CD14-positive monocyte (primary cell): ENCODE results near the gene NAPB. TPM values are rescaled to one million over a fixed set of nuclear protein-coding genes. Genes with fewer than 3 reads are reported as not detected.

ENCODE experiments used
- DNase-seq, 3 donors: peaks; one replicate each; pipeline ENCODE4 v3.0.0-alpha.2; 2011 to 2022
- H2AFZ ChIP-seq: 2 replicates; pipeline ENCODE4 v1.6.0; 2012; ENCODE audit warnings: mild to moderate bottlenecking, low read depth, low read length, inconsistent platforms; ENCODE audit not compliant: insufficient read depth, poor library complexity, severe bottlenecking
- H3K27ac ChIP-seq, 2 donors: 1 replicate in 1 of 2; 2 replicates in 1 of 2; pipeline ENCODE4 v1.5.1; 2012 to 2013; ENCODE audit warnings: low read length in 2 of 2, control low read depth in 1 of 2, inconsistent platforms in 1 of 2, low read depth in 1 of 2, mild to moderate bottlenecking in 1 of 2
- H3K27me3 ChIP-seq, 2 donors: one replicate each; pipeline versions ENCODE4 v1.6.0 to v1.6.1; 2011 to 2013; ENCODE audit warnings: low read length in 2 of 2; ENCODE audit not compliant: control insufficient read depth in 2 of 2, insufficient read depth in 2 of 2
- H3K36me3 ChIP-seq, 2 donors: replicated peaks in 1 of 2; 1 replicate in 1 of 2; 2 replicates in 1 of 2; pipeline versions ENCODE4 v1.5.1 to v1.6.1; 2012 to 2013; ENCODE audit warnings: low read length in 2 of 2, control low read depth in 1 of 2, inconsistent platforms in 1 of 2, mild to moderate bottlenecking in 1 of 2; ENCODE audit not compliant: insufficient read depth in 2 of 2, control insufficient read depth in 1 of 2
- H3K4me1 ChIP-seq, 2 donors: 1 replicate in 1 of 2; 2 replicates in 1 of 2; pipeline versions ENCODE4 v1.5.1 to v1.6.1; 2012 to 2013; ENCODE audit warnings: low read length in 2 of 2, control low read depth in 1 of 2, inconsistent platforms in 1 of 2, mild to moderate bottlenecking in 1 of 2, moderate library complexity in 1 of 2; ENCODE audit not compliant: insufficient read depth in 2 of 2, control insufficient read depth in 1 of 2
- H3K4me2 ChIP-seq: replicated peaks from 2 replicates; pipeline ENCODE3; 2012; ENCODE audit warnings: low read length, moderate library complexity, mild to moderate bottlenecking; ENCODE audit not compliant: poor library complexity, severe bottlenecking; ENCODE audit errors: extremely low read depth
- H3K4me3 ChIP-seq, 3 experiments: fragments of 200-600 bp in 1 of 3; sonication (generic) in 1 of 3; replicated peaks in 1 of 3; 1 replicate in 2 of 3; 2 replicates in 1 of 3; pipeline ENCODE4 v1.5.1; 2011 to 2013; ENCODE audit warnings: low read length in 3 of 3, mild to moderate bottlenecking in 3 of 3, control low read depth in 2 of 3, low read depth in 2 of 3, inconsistent platforms in 1 of 3, moderate library complexity in 1 of 3
- H3K79me2 ChIP-seq: 2 replicates; pipeline ENCODE4 v1.6.0; 2012; ENCODE audit warnings: mild to moderate bottlenecking, control low read depth, inconsistent platforms, low read length, moderate library complexity; ENCODE audit not compliant: insufficient read depth
- H3K9ac ChIP-seq: 2 replicates; pipeline ENCODE4 v1.6.0; 2017; ENCODE audit warnings: low read length, mild to moderate bottlenecking; ENCODE audit not compliant: insufficient read depth, poor library complexity, severe bottlenecking
- H3K9me3 ChIP-seq, 2 donors: replicated peaks in 1 of 2; 1 replicate in 1 of 2; 2 replicates in 1 of 2; pipeline versions ENCODE4 v1.5.1 to v1.6.1; 2012 to 2013; ENCODE audit warnings: low read length in 2 of 2, control low read depth in 1 of 2; ENCODE audit not compliant: control insufficient read depth in 1 of 2, insufficient read depth in 1 of 2
- H4K20me1 ChIP-seq: 2 replicates; pipeline ENCODE4 v1.6.0; 2012; ENCODE audit warnings: mild to moderate bottlenecking, low read length, control low read depth, moderate library complexity; ENCODE audit not compliant: insufficient read depth
- H3K27ac Mint-ChIP-seq, 7 donors: one replicate each; pipeline ENCODE4 v1.8.0; 2020; ENCODE audit warnings: mild to moderate bottlenecking in 7 of 7, mixed read lengths in 7 of 7, moderate library complexity in 6 of 7, inconsistent platforms in 2 of 7
- H3K27me3 Mint-ChIP-seq, 3 donors: one replicate each; pipeline ENCODE4 v1.8.0; 2021 to 2022; ENCODE audit warnings: low read depth in 3 of 3, mild to moderate bottlenecking in 3 of 3, mixed read lengths in 3 of 3, moderate library complexity in 3 of 3, inconsistent platforms in 1 of 3
- H3K36me3 Mint-ChIP-seq, 2 donors: one replicate each; pipeline ENCODE4 v1.8.0; 2020; ENCODE audit warnings: mixed read lengths in 2 of 2, inconsistent platforms in 1 of 2, mild to moderate bottlenecking in 1 of 2
- H3K4me1 Mint-ChIP-seq: one replicate; pipeline ENCODE4 v1.8.0; 2020; ENCODE audit warnings: mild to moderate bottlenecking, mixed read lengths
- H3K4me3 Mint-ChIP-seq, 2 donors: one replicate each; pipeline ENCODE4 v1.8.0; 2020; ENCODE audit warnings: mild to moderate bottlenecking in 2 of 2, mixed read lengths in 2 of 2, moderate library complexity in 1 of 2
- H3K9me3 Mint-ChIP-seq, 7 donors: one replicate each; pipeline ENCODE4 v1.8.0; 2020 to 2022; ENCODE audit warnings: mixed read lengths in 7 of 7, mild to moderate bottlenecking in 6 of 7, moderate library complexity in 6 of 7, inconsistent platforms in 2 of 7
- WGBS: methylation state at CpG from one replicate; pipeline ENCODE4 v1.1.5; 2013; ENCODE audit warnings: missing lambda C conversion rate; ENCODE audit not compliant: insufficient coverage; 5-methylcytosine and 5-hydroxymethylcytosine counted together
- intact Hi-C, 2 donors: fragments of 100-400 bp; cut with micrococcal nuclease; formaldehyde crosslinking; loops; one replicate each; pipeline versions ENCODE4 v1.15.0 to v1.15.1; 2023
- polyA plus RNA-seq, 3 donors: library from polyadenylated mRNA; depleted of rRNA in 1 of 3; unstranded in 2 of 3; stranded (reverse) in 1 of 3; fragments of 300-500 nt in 2 of 3; fragments of >200 nt in 1 of 3; fragmentation: Illumina TruSeq in 2 of 3; gene quantifications; 1 replicate in 2 of 3; 2 replicates in 1 of 3; pipeline ENCODE4 v1.2.3, GENCODE V29; 2012 to 2021
- TF ChIP-seq, protein P1 (sequence below): fragments of 200-600 bp; IDR thresholded peaks from one replicate; pipeline ENCODE4 v1.8.0; 2022; ENCODE audit warnings: antibody characterized with exemption, mild to moderate bottlenecking

Gene NAPB
- polyA plus RNA-seq, 3 donors: 2.4 to 6.3 (median 2.6) TPM

DNA sequence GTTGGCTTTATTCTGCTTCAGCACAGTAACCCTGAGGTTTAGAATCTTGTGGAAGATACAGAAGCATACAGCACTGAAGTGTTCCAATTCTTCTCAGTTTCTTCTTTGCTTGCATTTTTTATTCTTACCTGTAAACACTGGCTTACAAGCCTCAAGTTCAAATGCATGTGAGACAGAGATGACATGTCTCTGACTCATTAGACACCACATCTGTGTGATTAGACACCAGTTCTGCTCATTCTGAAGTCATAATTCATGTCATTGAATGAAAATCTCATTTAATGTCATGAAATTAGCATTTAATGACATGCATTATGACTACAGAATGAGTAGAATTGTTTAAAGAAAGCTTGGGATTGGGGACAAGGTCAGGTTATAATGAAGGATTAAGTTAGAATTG, 53.5 kb downstream of the NAPB start:
- Mint-ChIP-seq H3K36me3 (peaks cover 55 to 68% of the 10 kb centered on the region in 2 donors), H3K4me3 (no peak overlapping the region), H3K4me1 (peaks cover 58% of the 10 kb centered on the region), H3K9me3 (peaks cover 0 to 2% (median 0%) of the 10 kb centered on the region in 7 donors), H3K27me3 (peaks cover 0 to 3% (median 0%) of the 10 kb centered on the region in 3 donors), H3K27ac (peak overlapping the region in 3 of 7 donors; percentile 40 to 55 (median 52))
- Histone ChIP-seq H2AFZ (no peak overlapping the region), H3K4me1 (peaks cover 41 to 56% of the 10 kb centered on the region in 2 donors), H3K4me3 (peak overlapping the region in 1 of 3 experiments; percentile 1), H3K4me2 (peak overlapping the region; percentile 8), H4K20me1 (peaks cover 78% of the 10 kb centered on the region), H3K9ac (no peak overlapping the region), H3K27ac (no peak overlapping the region), H3K27me3 (no peaks in the 10 kb centered on the region), H3K36me3 (peaks cover 41 to 67% of the 10 kb centered on the region in 2 donors), H3K9me3 (no peaks in the 10 kb centered on the region), H3K79me2 (peaks cover 69% of the 10 kb centered on the region)
- intact Hi-C loops: loop anchor here (5.0 to 10.0 kb wide), 2 partner anchors 213 to 235 kb away; no protein-coding TSS in a partner anchor
- DNase-seq: peak in 1 of 3 donors; percentile 34
- TF ChIP-seq, protein P1, sequence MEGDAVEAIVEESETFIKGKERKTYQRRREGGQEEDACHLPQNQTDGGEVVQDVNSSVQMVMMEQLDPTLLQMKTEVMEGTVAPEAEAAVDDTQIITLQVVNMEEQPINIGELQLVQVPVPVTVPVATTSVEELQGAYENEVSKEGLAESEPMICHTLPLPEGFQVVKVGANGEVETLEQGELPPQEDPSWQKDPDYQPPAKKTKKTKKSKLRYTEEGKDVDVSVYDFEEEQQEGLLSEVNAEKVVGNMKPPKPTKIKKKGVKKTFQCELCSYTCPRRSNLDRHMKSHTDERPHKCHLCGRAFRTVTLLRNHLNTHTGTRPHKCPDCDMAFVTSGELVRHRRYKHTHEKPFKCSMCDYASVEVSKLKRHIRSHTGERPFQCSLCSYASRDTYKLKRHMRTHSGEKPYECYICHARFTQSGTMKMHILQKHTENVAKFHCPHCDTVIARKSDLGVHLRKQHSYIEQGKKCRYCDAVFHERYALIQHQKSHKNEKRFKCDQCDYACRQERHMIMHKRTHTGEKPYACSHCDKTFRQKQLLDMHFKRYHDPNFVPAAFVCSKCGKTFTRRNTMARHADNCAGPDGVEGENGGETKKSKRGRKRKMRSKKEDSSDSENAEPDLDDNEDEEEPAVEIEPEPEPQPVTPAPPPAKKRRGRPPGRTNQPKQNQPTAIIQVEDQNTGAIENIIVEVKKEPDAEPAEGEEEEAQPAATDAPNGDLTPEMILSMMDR: no peak

DNA sequence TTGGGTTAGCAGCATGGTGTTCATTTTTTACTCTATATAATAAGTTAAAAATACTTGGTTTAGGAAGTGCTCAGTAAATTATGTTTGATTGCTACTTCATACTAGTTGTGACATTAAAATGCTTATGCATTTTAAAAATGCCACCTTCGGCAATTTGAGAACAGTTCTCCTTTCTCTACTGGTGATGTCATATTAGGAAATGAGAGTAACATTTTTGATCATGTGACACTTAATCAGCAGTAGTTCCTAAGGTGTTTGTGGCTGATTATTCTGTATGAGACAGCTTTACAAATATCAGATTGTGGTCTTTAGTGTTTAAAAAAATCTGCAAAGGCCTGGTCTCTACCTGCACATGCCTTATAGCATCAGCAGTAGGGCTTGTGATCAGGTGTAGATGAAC, 54.9 kb downstream of the NAPB start:
- no peaks in the 10 kb centered on the region for H3K9me3 ChIP-seq
- peaks cover 50% of the 10 kb centered on the region for H3K4me1 Mint-ChIP-seq
- peak overlapping the region; percentile 90 to 96 (median 95) for H3K27ac Mint-ChIP-seq
- peaks cover 0 to 2% (median 0%) of the 10 kb centered on the region in 7 donors for H3K9me3 Mint-ChIP-seq
- peaks cover 37 to 55% of the 10 kb centered on the region in 2 donors for H3K36me3 ChIP-seq
- peak overlapping the region; percentile 63 to 65 for H3K27ac ChIP-seq
- no CpG with 5 or more reads among the region's 1 CpG for WGBS
- H3K4me2 ChIP-seq: peak overlapping the region; percentile 49
- intact Hi-C loops: loop anchor here (5.0 to 10.0 kb wide), 2 partner anchors 212 to 236 kb away; no protein-coding TSS in a partner anchor
- TF ChIP-seq, protein P1: no peak
- H3K9ac ChIP-seq: no peak overlapping the region
- H3K4me1 ChIP-seq: peaks cover 38 to 52% of the 10 kb centered on the region in 2 donors
- H3K4me3 ChIP-seq: peak overlapping the region in 1 of 3 experiments; percentile 52
- H3K36me3 Mint-ChIP-seq: peaks cover 44 to 55% of the 10 kb centered on the region in 2 donors
- no peak overlapping the region for H2AFZ ChIP-seq
- H4K20me1 ChIP-seq: peaks cover 76% of the 10 kb centered on the region
- no peaks in the 10 kb centered on the region for H3K27me3 ChIP-seq
- DNase-seq: peak; percentile 58 to 89 (median 85)
- peaks cover 0 to 3% (median 3%) of the 10 kb centered on the region in 3 donors for H3K27me3 Mint-ChIP-seq
- peaks cover 75% of the 10 kb centered on the region for H3K79me2 ChIP-seq
- H3K4me3 Mint-ChIP-seq: peak overlapping the region in 1 of 2 donors; percentile 75
